GM18907 (cell line): ENCODE data around the gene STAC2.
"Not testable (repeated sequence)": the region's sequence is repeated elsewhere in the genome, so short reads cannot be mapped to it uniquely, and the experiment has no call there.

Experiments used
- ATAC-seq: cut with Tn5 transposase; IDR thresholded peaks from one replicate; pipeline ENCODE4 v1.9.1; 2021; ENCODE audit warnings: mild to moderate bottlenecking, moderate library complexity; ENCODE audit not compliant: unreplicated experiment

Gene STAC2

DNA sequence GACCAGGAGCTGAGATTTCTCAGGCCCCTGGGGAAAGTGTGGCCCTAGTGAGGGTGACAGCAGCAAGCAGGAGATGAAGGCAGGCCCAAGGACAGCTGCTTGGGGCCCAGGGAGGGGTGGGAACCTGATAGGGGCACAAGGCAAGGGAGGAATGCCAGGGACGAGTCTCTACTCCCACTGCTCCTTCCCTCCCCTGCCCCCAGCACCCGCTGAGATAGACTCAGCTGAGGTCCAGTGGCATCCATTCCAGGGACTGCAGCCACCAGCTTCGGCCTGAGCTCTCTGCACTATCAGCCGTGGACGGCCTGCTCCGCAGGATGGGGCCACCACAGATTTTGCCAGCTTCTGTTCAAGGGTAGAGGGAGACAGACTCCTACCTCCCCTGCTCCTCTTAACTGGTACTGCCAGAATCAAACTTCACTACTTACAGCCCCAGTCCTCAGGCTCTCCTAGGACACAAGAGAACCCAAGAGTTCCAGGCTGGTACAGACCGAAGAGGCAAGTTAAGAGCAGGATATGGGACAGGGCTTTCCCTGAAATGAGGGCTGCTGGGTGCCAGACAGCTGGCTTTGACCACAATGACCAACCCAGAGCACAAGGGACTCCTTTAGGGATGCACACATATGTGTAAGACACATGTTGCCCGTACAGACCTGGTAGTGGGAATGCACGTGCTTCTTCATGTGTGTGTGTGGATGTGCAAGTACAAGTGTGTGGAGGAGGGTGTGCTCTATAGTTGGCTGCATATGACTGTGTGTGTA lies 33.8 kb downstream of the STAC2 start:
- no peak for ATAC-seq

DNA sequence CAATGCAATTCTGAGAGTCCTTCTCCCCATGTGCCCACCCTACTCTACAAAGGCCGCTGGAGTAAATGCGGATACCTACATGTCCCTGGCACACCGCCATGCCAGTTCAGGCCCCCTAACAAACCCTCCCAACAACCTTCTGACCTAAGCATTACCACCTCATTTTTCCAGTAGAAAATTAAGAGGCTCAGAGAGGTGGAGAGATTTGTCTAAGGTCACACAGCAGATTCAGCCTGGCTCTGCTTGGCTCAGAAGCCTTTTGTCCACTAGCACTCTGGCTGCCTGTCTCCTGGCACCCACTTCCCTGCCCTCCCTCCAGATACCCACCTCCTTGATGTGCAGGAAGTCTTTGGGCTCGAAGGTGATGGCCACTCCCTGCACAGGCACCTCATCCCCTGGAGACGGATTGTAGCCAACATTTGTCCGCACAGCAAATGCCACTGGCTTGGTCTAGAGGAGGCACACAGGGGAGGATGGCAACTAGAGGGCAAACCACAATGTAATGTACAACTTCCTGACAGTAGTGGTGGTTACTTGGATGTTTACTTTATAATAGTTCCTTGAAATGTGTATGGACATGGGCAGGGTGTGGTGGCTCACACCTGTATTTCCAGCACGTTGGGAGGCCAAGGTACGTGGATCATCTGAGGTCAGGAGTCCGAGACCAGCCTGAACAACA lies 38.5 kb downstream of the STAC2 start:
- no peak for ATAC-seq

DNA sequence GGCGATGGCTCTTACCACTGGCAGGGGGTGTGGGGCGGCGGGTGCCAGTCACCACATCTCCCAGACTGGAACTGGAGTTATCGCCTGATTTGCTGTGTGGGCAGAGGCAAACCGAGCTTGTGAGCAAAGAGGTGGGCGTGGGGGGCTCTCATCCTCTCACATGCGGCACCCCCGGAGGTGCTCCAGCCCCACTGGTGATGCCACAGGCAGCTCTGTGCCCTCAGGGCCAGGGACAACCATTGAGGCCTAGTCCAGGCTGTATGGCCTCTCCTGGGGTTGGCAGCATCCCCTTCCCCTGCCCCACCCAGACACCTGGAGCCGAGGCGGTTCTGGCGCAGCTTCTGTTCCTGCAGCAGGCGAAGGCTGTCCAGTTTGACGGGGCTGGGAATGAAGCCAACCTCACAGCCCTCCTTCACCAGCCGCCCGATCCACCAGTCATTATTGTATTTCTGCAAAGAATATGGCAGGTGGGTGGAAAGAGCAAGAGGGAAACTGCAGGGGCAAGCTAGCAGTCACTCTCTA lies 39.2 kb downstream of the STAC2 start:
- no peak for ATAC-seq

DNA sequence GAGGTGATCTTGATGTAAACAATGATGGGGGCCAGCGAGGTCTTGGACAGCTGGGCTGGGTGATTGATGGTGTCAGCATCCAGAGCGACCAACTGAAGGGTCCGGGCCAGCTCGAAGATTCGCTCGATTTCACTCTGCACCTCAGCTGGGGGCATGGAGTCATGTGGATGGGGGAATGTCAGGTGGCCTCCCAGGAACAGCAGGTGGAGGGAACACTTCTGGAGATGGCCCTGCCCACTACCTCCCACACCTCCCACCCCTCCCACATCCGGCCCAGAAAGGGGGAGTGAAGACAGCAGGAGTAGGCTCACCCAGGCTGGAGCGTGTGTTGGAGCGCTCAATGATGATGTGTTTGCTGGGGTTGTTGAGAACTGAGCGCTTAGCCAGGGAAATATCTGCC lies 42.0 kb downstream of the STAC2 start:
- no peak for ATAC-seq

DNA sequence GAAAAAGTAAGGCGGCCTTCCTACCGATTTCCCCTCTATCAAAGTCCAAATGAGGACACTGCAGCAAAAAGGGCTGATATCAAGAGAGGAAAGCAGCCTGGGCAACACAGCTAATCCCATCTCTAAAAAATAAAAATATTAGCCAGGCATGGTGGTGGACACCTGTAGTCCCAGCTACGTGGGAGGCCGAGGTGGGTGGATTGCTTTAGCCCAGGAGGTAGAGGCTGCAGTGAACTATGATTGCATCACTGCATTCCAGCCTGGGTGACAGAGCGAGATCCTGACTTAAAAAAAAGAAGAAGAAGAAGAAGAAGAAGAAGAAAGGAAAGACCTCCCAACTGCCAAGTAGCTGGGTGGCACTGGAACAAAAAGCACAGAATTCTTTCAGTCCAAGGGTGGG lies 42.7 kb downstream of the STAC2 start:
- no peak for ATAC-seq

DNA sequence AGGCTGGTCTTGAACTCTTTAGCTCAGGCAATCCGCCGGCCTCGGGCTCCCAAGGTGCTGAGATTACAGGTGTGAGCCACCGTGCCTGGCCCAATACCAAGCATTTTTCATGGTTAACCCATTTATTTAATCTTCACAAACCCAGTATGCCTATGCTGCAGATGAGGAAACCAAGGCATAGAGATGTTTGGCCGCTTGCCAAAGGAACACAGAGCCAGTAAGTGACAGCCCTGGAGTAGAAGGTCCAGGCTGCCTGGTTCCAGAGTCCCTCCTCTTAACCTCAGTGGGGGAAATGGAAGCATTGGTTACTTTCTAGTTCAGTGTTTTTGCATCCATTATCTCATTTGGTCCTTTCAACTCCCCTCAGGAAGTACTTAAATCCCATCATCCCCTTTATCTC lies 44.4 kb downstream of the STAC2 start:
- no peak for ATAC-seq

DNA sequence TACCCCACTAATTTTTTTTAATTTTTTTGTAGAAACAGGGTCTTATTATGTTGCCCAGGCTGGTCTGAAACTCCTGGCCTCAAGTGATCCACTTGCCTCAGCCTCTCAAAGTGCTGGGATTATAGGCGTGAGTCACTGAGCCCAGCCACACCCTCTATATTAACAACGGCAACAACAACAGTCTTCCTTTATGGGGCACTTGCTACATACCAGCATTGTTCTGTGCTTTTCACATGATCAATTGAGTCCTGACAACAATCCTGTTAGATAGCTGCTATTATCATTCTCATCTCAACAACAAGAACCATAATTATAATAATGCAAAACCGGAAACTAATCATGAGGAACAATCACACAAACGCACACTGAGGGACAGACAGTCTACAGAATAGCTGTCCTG lies 47.2 kb downstream of the STAC2 start:
- ATAC-seq: no peak

DNA sequence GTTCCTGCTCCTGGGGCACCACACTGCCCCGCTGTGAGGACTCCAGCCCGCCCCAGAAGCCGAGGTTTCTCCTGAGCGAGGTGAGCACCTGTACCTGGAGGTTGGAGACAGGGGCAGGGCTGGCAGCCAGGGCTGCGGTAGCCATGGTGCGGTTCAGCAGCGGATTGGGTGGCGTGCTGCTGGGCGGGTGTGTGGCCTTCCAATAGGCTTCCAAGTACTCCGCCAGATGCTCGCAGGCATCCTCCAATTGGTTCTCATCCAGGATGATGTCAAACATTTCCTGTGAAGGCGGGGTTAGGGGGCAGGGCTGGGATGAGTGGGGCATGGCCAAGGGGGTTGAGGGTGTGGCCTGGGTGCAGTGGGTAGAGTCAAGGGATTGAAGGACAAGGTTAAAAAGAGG lies 48.5 kb downstream of the STAC2 start:
- no peak for ATAC-seq

DNA sequence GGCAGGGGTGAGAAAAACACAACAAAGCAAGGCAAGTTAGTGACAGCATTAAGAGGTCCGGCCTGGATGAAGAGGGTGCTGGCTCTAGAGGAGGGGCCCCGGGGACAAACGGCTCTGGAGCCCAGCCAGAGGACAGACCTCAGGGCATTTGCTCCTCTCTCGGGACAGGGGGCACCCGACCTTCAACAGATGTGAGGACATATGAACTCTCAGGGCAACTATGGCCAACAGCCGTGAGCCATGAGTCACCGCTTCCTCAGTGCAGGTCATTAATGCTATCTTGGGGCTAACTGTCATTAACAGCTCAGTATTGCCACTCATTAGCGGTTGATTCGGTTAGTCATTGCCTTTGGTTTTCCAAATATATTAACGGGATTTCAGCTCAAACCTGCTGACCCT lies 50.1 kb downstream of the STAC2 start:
- no peak for ATAC-seq

DNA sequence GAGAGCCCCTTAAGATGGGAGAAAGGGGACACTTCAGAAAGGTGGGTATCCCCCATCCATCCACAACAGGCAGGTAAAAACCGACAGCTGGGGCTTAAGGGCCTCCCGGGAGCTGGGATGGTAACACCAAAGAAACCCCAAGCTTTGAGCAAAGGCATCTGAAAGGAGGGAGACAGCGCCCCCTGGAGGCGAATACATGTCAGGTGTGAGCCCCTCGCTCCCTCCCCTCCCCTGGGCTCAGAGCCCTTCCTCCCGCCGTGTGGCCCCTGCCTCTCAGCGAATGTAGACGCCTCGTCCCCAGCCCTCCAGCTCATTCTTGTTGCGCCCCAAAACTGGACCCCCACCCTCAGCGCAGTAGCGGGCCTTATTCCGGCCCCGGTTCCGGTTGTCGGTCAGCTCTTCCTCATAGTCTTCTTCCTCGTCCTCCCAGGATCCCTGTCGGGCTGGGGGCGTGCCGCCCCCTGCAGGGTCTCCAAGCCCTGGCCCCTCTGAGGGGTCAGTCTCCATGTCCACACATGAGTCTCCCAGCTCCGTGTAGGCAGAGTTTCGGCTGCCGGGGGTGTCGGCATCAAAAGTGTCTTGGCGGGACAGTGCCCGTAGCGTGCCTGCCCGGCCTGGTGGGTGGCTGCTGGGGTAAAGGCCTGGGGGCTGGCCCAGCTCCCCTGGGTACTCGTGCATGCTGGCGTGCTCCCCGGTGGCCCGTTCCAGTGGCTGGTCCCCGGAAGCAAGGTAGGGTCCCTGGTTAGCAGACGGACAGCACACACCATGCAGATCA lies 50.6 kb downstream of the STAC2 start:
- ATAC-seq: no peak

DNA sequence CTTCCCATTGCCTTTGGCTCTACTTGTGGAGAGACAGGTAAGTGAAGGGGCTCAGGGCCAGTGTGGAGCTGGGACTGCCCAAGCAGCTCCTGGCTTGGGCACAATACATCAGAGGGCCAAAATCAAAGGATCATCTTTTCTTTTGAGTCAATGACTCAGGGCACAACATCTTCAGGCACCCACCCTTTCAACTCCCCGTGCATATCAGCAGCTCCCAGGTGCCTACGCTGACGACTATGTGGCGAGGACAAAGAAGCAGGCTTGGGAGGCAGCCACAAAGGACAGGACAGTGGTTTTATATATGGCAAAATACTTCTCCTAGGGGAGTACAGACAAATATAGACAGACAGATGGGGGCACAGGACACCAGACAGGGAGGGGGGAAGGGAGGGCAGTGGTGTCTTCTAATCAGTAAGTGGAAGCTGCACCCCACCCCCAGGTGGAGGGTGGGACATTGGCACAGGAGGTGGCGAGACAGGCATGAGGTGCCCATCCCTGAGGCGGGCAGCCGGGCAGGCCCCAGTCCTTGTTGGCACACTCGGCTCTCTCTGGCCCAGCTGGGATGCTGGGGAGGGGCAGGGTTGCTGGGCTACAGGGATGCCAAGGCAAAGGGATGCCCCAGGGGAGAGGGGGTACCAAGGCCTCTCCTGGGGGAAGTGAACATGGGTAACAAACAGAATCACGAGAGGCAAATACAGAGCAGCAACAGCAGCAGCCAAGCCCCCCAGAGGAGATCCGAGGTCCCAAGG lies 52.0 kb downstream of the STAC2 start:
- ATAC-seq: no peak

DNA sequence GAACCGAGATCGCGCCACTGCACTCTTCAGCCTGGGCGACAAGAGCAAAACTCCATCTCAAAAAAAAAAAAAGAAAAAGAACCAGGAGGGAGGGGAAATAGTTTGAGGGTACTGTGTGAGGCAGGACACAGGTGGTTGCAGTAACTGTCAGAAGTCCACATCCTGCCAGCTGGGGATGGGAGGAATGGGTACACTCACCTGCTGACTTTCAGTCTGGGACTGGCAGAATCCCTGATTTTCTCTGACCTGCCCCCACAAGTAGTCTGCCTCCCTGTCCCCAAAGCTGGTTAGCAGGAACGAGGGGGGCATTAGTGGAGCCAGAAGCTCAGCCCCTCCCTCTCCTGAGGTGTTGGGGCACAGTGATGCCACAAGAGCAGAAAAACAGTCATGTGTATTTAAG lies 52.7 kb downstream of the STAC2 start:
- ATAC-seq: no peak

DNA sequence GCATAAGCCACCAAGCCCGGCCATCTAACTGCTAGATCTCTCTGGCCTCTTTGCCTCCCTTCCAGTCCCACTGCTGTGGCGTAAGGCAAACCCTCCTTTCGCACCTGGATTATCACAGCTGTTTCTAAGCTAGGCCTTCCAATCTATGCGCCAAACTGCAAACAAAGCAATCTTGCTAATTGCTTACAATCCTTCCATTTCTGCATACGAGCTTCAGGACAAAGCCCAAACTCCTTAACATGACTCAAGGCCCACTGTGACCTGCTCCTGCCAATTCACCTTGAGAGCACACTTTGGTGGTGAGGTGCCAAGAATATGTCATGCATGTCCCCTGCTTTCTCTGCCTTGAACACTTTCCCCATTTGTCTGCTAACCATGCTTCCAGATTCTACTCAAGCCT lies 53.8 kb downstream of the STAC2 start:
- ATAC-seq: no peak

DNA sequence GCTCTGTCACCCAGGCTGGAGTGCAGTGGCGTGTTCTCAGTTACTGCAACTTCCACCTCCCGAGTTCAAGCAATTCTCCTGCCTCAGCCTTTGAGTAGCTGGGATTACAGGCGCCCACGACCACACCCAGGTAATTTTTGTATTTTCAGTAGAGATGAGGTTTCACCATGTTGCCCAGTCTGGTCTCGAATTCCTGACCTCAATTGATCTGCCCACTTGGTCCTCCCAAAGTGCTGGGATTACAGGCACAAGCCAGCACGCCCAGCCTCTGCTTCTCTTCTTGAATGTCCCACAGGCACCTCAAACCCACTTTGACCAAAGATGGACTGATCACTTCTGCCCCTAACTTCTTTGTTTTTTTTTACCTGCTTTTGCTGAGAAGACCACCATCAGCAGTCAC lies 55.2 kb downstream of the STAC2 start:
- no peak for ATAC-seq

DNA sequence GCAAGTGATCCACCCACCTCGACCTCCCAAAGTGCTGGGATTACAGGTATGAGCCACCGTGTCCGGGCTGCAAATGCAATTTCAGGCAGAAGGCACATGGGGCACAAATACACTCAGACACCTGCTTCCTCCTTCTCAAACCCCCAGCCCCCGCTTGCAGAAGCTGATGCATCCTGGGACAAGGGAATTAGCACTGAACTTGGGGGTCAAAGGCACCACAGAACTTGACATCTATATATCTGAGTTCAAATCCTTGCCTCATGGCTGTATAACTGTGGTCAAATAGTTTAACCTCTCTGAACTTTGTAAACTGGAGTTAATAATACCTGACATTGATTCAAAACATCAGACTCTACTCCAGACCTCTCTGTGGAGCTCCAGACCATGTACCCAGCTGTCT lies 55.6 kb downstream of the STAC2 start:
- no peak for ATAC-seq

DNA sequence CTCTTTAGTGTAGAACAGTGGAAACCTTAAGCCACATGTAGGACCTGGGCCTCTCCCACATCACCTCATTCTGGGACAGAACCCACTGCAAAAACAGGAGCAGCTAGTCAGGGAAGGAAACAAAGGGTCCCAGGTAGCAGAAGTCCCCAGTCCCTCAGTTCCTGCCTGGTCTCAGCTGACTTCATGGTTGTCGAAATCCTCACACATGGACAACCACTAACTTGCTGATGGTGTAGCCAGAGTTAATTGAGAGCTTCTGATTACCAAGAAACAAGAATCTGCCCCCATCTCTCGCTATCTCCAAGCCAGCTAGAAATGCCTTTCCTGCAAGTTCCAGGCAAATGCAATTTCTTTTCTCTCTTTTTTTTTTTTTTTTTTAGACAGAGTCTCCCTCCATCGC lies 56.2 kb downstream of the STAC2 start:
- ATAC-seq: no peak

DNA sequence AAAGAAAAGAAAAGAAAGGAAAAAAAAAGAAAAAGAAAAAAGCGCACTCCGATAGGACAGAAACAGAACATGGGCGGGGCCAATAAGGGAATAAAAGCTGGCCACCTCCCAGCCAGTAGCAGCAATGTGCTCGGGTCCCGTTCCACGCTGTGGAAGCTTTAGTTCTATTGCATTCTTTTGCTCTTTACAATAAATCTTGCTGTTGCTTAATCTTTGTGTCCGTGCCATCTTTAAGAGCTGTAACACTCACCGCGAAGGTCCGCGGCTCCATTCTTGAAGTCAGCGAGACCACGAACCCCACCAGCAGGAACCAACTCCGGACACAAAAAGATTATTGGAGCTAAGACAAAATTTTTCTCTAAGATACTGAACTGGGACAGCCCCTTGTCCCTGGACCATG lies 56.6 kb downstream of the STAC2 start:
- ATAC-seq: no peak

DNA sequence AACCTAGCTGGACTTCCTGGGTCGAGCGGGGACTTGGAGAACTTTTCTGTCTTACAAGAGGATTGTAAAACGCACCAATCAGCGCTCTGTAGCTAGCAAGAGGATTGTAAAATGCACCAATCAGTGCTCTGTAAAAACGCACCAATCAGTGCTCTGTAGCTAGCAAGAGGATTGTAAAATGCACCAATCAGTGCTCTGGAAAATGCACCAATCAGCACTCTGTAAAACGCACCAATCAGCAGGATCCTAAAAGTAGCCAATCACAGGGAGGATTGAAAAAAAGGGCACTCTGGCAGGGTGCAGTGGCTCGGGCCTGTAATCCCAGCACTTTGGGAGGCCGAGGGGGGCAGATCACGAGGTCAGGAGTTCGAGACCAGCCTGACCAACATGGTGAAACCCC lies 57.2 kb downstream of the STAC2 start:
- not testable (repeated sequence) for ATAC-seq

DNA sequence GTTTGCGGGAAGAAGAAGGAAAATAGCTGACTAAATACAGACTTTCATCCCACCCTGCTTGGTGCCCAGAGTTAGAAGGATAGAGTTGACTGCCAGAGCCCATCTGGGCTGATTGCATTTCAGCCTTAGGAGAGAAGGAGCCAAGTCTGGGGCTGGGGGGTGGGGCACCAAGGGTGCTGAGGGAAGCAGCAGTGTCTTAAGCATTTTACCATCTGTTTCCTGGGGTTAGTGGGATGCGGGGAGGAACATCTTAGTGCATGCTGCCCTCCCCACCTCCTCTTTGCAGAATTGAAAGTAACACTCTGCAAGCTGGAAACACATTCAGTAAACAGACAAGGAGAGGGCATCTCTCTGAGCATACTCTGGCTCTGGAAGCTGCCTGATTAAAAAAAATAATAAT lies 58.3 kb downstream of the STAC2 start:
- ATAC-seq: no peak

DNA sequence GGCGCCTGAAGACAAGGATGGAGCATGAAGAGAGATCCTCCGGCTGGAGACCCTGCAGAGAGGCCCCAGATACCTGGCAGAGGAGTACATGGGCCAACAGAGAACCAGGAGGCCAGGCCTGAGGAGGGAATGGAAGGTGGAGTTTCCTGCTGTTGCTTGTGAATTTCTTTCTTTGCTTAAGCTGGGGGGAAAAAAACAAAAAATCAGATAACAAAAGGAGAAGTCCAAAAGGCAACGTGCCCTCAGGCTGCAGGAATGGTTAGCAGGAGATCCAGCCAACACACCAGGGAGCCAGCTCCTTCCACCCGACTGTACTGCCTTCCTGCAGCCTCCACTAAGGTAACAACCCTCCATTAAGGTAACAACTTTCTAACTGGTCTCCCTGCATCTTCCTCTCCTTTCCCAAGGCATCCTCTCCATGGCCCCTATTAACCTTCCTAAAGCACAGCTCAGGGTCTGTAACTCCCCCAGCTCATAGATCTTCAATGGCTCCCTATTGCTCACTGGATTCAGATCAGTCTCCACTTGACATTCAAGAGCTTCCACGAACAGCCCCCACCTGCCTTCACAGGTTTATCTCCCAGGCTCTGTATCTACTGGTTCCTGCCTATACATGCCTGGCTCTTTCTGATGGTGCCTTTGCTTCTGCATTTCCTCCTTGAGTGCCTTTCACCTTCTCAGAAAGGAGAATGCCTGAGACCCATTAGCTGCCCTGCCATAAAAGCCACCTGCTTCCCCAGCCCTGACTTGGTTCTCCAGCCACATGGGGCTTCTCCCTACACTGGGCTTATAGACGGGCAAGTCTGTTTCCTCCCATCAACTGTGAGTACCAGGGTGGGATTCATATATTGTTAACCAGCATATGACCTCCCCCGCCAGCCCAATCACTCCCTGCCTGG lies 59.1 kb downstream of the STAC2 start:
- ATAC-seq: no peak
